ENCODE results near the gene POLR2E. TPM values are rescaled to one million over a fixed set of nuclear protein-coding genes. Genes with fewer than 3 reads are reported as not detected.
"Not testable (repeated sequence)": the region's sequence is repeated elsewhere in the genome, so short reads cannot be mapped to it uniquely, and the experiment has no call there.

The POLR2E gene
- total RNA-seq, 2 experiments from 2014 or later, result 176 to 177 TPM

DNA sequence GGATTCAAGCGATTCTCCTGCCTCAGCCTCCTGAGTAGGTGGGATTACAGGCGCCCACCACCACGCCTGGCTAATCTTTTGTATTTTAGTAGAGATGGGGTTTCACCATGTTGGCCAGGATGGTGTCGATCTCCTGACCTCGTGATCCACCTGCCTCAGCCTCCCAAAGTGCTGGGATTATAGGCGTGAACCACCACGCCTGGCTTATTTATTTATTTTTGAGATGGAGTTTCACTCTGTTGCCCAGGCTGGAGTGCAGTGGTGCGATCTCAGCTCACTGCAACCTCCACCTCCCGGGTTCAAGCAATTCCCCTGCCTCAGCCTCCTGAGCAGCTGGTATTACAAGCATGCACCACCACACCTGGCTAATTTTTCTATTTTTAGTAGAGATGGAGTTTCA, 19.6 kb upstream of the POLR2E start:
- CTCF ChIA-PET; H3K9me3 Mint-ChIP-seq (ENCODE audit: insufficient read depth): not testable (repeated sequence)

DNA sequence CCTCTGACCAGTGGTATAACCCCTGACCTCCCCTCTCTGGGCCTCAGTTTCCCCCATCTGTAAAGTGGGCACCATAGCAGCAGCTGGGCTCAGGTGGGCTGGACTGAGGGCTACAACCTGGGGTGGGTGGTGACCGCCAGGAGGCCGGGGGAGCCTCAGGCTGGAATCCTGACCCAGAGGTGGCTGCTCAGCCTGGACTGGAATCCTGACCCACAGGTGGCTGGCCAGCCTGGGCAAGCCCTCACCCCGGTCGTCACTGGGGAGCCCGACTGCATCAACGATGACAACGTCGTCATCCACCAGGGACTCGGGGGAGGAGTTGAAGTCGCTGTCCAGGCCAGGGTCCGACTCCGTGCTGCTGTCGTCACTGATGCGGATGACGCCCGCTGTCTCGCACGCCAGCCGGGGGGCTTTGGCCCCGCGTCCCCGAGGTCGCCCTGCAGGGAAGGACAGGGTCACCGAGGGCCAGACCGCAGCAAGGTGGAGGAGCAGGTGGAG, 18.9 kb upstream of the POLR2E start:
- no peak for ATAC-seq
- POLR2A ChIA-PET, result interaction anchor here (0.5 to 1.1 kb wide), 3 partner anchors 26 to 159 kb away, joined by 3 read pairs; partner anchors contain the start of gene CIRBP
- Mint-ChIP-seq H3K4me3 (no peak overlapping the region), H3K27me3 (ENCODE audit: low read depth) (no peaks in the 10 kb centered on the region), H3K4me1 (ENCODE audit: low read depth) (peaks cover 4% of the 10 kb centered on the region), H3K36me3 (ENCODE audit: low read depth) (peaks cover 11% of the 10 kb centered on the region), H3K27ac (no peak overlapping the region), H3K9me3 (ENCODE audit: insufficient read depth) (no peaks in the 10 kb centered on the region)
- no peak for DNase-seq
- CTCF ChIA-PET, result interaction anchor here (0.6 to 2.4 kb wide), 22 partner anchors 9 to 152 kb away, joined by 3 to 18 read pairs (median 6); partner anchors contain the start of genes ARHGAP45 and ATP5F1D

More for the DNA sequence above, 19.6 kb upstream of the POLR2E start:
- POLR2A ChIA-PET; H3K27ac Mint-ChIP-seq; H3K4me1 Mint-ChIP-seq (ENCODE audit: low read depth); ATAC-seq; DNase-seq; H3K27me3 Mint-ChIP-seq (ENCODE audit: low read depth); H3K4me3 Mint-ChIP-seq: not testable (repeated sequence)
- peaks cover 11% of the 10 kb centered on the region for H3K36me3 Mint-ChIP-seq (ENCODE audit: low read depth)

DNA sequence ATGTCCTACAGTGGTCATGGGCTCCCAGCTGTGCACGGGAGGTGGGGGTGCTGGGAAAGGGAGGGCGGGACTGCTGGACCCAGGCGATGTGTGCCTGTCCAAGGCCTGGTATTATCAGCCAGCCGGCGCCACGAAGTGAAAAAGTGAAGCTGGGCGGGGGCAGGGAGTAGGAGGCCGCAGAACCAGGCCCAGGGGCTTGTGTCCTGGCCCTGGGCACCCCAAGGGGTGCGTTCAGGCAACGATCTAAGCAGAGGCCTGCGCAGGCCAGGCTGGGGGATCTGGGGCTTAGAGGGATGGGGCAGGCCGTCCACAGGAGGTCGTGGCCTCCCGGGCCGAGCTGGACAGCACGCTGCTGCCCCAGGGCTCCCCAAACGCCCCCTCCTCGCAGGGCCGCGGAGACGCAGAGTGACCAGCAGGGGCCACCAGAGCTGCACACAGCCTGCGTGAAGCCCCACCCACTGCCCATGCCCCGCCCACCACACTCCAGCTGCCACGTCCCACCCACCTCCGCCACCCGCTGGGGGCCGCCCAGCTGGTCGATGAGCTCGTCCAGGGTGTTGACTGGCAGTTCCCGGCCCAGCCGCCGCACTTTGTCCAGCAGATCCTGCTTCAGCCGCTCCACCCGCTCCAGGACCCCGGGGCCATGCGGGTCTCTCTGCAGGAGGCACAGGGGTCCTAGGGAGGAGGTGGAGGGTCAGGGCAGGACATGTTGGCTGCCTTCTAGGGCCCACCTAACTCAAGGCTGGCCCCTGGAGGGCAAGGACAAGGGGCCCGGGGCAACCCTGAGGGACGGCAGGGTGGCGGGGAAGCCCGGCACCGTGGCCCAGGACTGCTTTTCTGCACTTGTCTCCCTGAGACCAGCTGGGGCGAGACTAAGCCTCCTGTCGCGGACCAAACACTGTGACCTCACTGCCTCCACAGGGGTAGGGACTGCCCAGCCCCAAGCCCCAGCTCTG, 18.1 kb upstream of the POLR2E start:
- ATAC-seq (peak; percentile 80), DNase-seq (peak; percentile 90)
- Mint-ChIP-seq H3K27me3 (ENCODE audit: low read depth) (no peaks in the 10 kb centered on the region), H3K9me3 (ENCODE audit: insufficient read depth) (no peaks in the 10 kb centered on the region), H3K36me3 (ENCODE audit: low read depth) (peaks cover 6% of the 10 kb centered on the region), H3K4me3 (no peak overlapping the region), H3K27ac (no peak overlapping the region), H3K4me1 (ENCODE audit: low read depth) (peaks cover 4% of the 10 kb centered on the region)
- ChIA-PET POLR2A (interaction anchor here (0.7 to 1.1 kb wide), 4 partner anchors 13 to 156 kb away, joined by 3 read pairs; partner anchors contain the start of gene CIRBP), CTCF (interaction anchor here (0.6 to 2.4 kb wide), 23 partner anchors 9 to 153 kb away, joined by 3 to 18 read pairs (median 5); partner anchors contain the start of genes ARHGAP45 and ATP5F1D)

DNA sequence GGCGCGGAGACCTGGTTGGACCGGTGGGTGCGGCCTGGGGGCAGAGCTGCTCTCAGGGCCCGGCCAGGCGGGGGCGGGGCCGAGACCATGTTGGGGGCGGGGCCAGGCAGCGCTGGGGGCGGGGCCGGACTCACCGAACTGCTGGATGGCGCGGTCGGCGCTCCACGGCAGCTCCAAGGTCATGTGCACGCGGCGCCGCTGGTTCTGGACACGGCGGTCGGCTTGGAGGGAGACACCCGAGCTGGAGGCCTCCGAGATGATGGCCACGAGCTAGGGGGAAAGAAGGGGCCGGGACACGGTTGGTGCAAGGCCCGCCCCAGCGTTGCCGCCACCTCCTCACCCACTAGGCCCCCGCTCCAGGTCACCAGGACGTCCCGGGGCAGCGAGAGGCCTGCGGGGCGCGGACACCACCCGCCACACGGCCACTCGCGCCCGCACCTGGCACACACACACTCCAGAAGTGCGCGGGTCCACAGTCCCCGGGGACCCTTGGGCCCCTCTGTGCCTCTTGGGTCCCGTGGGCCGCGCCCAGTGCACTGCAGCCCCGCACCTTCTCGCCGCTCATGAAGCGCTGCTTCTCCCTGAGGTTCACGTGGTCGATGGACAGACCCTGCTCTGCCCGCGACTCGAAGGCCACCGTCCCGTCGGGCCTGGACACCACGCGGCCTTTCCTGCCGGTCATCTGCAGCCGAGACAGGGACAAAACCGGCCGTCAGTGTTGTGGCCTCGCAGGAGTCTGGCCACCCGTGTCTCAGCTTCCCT, 17.3 kb upstream of the POLR2E start:
- no peak for ATAC-seq
- CTCF ChIA-PET, result interaction anchor here (1.1 to 2.4 kb wide), 10 partner anchors 11 to 154 kb away, joined by 3 to 18 read pairs (median 8); no protein-coding TSS in a partner anchor
- peaks cover 3% of the 10 kb centered on the region for H3K36me3 Mint-ChIP-seq (ENCODE audit: low read depth)
- no peaks in the 10 kb centered on the region for H3K27me3 Mint-ChIP-seq (ENCODE audit: low read depth)
- H3K4me1 Mint-ChIP-seq (ENCODE audit: low read depth), result peaks cover 4% of the 10 kb centered on the region
- no peak overlapping the region for H3K4me3 Mint-ChIP-seq
- no peak overlapping the region for H3K27ac Mint-ChIP-seq
- H3K9me3 Mint-ChIP-seq (ENCODE audit: insufficient read depth), result no peaks in the 10 kb centered on the region
- POLR2A ChIA-PET, result interaction anchor here (0.8 to 1.1 kb wide), 2 partner anchors 98 to 157 kb away, joined by 3 read pairs; partner anchors contain the start of gene CIRBP
- no peak for DNase-seq

DNA sequence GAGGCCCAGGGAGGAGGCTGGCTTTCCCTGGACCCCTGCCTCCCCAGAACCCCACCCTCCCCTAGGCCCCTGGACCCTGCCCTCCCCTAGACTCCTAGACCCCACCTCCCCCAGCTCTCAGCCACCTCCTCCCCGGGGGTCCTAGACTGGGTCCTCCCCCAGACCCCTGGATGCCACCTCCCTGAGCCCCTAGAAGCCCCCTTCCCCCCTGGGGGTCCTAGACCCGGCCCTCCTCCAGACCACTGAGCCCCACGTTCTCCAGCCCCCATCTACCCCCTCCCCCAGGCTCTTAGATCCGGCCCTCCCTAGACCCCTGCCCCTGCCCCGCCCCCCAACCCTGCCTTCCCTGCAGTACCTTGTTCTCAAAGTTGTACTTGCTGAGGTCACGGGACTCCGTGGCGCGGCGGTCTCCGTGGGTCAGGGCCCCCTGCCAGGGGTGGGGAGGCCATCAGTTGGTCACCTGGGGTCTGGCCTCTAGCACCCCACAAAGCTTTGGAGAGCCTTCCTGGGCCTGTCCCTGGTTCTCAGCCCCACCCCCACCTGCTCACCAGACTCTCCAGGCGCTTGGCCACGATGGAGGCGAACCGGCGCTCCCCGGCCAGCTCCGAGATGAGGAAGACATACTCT, 16.6 kb upstream of the POLR2E start:
- Mint-ChIP-seq H3K4me1 (ENCODE audit: low read depth) (peaks cover 4% of the 10 kb centered on the region), H3K27ac (no peak overlapping the region), H3K4me3 (no peak overlapping the region), H3K27me3 (ENCODE audit: low read depth) (no peaks in the 10 kb centered on the region), H3K36me3 (ENCODE audit: low read depth) (peaks cover 5% of the 10 kb centered on the region), H3K9me3 (ENCODE audit: insufficient read depth) (no peaks in the 10 kb centered on the region)
- DNase-seq, result no peak
- CTCF ChIA-PET, result interaction anchor here (0.8 to 2.4 kb wide), 4 partner anchors 18 to 91 kb away, joined by 3 to 18 read pairs (median 12); no protein-coding TSS in a partner anchor
- POLR2A ChIA-PET, result no interaction called here
- no peak for ATAC-seq

DNA sequence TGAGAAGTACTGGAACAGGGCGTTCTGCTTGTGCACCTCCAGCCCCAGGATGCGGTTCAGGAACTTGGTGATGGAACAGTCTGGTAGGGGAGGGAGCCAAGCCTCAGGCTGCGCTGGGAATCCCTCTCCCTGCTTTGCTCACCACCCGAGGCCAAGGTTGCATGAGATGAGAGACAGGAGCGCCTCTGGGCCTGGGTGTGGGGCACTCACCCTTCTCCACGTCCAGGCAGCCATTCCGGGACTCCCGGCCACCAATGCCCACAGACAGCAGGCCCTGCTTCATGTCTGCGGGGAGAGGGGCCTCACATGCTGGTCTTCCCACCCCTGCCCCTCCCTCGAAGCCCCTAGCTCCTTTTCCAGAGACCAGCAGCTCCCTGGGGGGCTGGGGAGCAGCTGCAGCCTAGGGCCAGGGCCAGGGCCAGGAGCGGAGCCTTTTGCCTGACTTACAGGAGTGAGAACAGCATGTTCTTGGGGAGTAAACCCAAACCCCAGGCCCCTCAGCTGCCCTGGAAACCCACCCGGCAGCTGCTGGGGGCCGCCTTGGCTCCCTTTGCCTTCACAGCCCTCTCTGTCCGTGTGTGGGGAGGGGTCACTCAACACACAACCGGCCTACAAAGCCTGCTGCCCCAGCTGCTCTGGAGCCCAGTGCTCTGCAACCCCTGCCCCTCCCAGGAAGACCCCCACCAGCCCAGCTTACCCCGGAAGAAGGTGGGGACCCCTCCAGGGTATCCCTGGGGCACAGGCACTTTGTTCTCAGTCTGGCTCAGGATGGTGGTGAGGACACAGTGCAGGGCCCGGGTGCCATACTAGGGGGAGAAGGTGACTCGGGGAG, 15.8 kb upstream of the POLR2E start:
- DNase-seq (no peak), ATAC-seq (no peak)
- H3K27me3 Mint-ChIP-seq (ENCODE audit: low read depth), result no peaks in the 10 kb centered on the region
- peaks cover 6% of the 10 kb centered on the region for H3K36me3 Mint-ChIP-seq (ENCODE audit: low read depth)
- H3K27ac Mint-ChIP-seq, result no peak overlapping the region
- ChIA-PET CTCF (interaction anchor here (0.8 kb wide), 1 partner anchor 88 kb away, joined by 3 read pairs; no protein-coding TSS in a partner anchor), POLR2A (no interaction called here)
- H3K4me1 Mint-ChIP-seq (ENCODE audit: low read depth), result peaks cover 5% of the 10 kb centered on the region
- H3K4me3 Mint-ChIP-seq, result no peak overlapping the region
- H3K9me3 Mint-ChIP-seq (ENCODE audit: insufficient read depth), result no peaks in the 10 kb centered on the region

DNA sequence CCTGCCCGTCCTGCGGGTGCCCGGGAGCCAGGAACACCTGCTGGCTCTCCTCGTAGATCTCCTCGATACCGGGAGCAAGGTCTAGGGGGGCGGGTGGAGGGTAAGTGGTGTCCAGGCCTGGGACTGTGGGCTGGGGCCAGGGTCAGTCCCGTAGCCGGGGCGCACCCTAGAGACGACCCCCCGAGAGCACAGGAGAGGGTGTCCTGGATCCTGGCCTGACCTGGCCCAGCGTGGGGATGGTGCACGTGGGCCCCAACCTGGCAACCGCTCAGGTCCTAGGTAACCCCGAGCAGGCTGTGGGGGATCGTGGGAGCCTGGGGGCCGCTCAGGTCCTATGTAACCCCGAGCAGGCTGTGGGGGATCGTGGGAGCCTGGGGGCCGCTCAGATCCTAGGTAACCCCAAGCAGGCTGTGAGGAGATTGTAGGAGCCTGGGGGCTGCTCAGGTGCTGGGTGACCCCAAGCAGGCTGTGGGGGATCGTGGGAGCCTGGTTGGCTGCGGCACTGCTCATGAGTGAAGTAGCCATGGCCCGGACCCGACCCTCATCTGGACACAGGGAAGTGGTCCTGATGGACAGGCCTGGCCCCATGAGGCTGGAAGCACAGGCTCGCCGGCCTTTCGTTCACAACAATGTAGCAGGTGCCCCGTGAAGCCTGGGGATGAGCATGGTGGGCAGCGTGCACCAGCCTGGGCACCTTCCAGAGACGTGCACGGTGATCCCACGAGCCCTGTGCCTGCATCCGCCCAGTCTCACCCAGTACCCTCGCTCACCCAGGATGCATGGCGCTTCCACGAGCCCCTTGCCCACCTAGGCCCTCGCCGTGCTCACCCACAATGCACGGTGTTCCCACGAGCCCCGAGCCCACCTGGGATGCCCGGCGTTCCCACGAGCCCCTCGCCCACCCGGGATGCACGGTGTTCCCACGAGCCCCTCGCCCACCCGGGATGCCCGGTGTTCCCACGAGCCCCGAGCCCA, 14.8 kb upstream of the POLR2E start:
- ChIA-PET CTCF (no interaction called here), POLR2A (no interaction called here)
- DNase-seq (no peak), ATAC-seq (no peak)
- no peaks in the 10 kb centered on the region for H3K27me3 Mint-ChIP-seq (ENCODE audit: low read depth)
- H3K9me3 Mint-ChIP-seq (ENCODE audit: insufficient read depth), result no peaks in the 10 kb centered on the region
- H3K36me3 Mint-ChIP-seq (ENCODE audit: low read depth), result peaks cover 6% of the 10 kb centered on the region
- peaks cover 13% of the 10 kb centered on the region for H3K4me1 Mint-ChIP-seq (ENCODE audit: low read depth)
- no peak overlapping the region for H3K4me3 Mint-ChIP-seq
- H3K27ac Mint-ChIP-seq, result no peak overlapping the region

DNA sequence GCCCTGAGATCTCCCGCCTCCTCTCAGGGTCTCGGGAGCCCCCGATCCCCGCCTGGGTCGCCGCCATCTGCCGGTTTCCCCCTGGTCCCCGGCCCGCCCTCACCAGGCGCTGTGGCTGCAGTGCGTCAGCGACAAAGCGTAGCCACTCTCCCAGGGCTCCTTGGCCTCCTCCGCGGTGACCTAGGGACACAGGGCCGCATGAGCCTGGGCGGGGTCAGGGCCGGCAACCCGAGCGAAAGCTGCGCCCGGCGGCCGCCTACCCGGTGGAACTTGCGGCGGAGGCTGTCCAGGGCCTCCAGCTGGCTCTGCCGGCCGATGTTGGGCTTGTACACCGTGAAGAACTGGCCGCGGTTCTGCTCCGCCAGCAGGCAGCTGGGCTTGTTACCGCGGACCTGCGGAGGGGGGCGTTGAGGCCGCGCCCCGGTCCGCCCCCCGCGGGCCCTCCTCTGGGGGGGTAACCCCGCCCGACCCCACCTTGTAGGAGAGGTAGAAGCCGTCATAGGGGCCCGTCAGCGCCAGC, 13.9 kb upstream of the POLR2E start:
- Mint-ChIP-seq H3K27me3 (ENCODE audit: low read depth) (no peaks in the 10 kb centered on the region), H3K9me3 (ENCODE audit: insufficient read depth) (no peaks in the 10 kb centered on the region), H3K27ac (no peak overlapping the region), H3K4me3 (no peak overlapping the region), H3K36me3 (ENCODE audit: low read depth) (peaks cover 6% of the 10 kb centered on the region), H3K4me1 (ENCODE audit: low read depth) (peaks cover 14% of the 10 kb centered on the region)
- ChIA-PET POLR2A (interaction anchor here (0.7 kb wide), 1 partner anchor 28 kb away, joined by 3 read pairs; no protein-coding TSS in a partner anchor), CTCF (no interaction called here)
- DNase-seq (no peak), ATAC-seq (no peak)

DNA sequence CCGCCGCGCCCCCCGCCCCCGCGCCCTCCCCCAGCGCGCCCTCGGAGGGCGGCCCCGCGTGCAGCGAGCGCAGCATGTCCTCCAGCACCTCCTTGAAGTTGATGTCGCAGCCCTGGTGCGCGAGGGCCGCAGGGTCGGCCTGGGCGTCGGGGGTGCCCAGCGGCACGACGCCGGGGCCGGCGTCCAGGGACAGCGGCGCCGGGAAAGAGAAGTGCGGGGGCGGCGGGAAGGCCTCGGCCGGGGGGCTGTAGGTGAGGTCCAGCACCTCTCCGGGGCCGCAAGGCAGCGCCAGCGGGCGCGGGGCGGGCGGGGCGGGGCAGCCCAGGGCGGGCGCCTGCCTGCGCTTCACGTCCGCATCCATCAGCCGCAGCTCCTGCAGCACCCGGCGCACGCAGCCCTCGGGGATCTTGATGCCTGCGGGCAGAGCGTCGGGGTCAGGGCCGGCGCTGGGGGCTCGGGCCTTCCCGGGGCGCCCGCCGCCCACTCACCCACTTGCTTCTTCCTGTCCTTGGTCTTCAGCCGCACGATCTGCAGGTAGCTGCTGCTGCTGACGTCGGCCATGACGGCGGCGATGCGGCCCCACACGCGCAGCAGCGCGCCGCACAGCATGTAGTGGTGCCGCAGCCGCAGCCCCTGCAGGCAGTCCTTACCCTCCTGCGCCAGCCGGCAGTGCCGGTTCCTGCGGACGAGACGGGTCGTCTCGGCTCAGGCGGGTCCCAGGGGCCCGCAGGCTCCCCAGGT, 13.3 kb upstream of the POLR2E start:
- H3K36me3 Mint-ChIP-seq (ENCODE audit: low read depth), result peaks cover 6% of the 10 kb centered on the region
- no peak for DNase-seq
- no peak for ATAC-seq
- POLR2A ChIA-PET, result interaction anchor here (0.7 kb wide), 1 partner anchor 27 kb away, joined by 3 read pairs; no protein-coding TSS in a partner anchor
- CTCF ChIA-PET, result no interaction called here
- no peaks in the 10 kb centered on the region for H3K9me3 Mint-ChIP-seq (ENCODE audit: insufficient read depth)
- no peaks in the 10 kb centered on the region for H3K27me3 Mint-ChIP-seq (ENCODE audit: low read depth)
- H3K4me3 Mint-ChIP-seq, result no peak overlapping the region
- peaks cover 14% of the 10 kb centered on the region for H3K4me1 Mint-ChIP-seq (ENCODE audit: low read depth)
- H3K27ac Mint-ChIP-seq, result no peak overlapping the region

Measured in activated CD8-positive, alpha-beta T cell treated with anti-CD3 and anti-CD28 coated beads, Interleukin-2, amount 10 ng/mL, durations not matched to agents 7 days and 5 days (primary cell).